Measurements from ENCODE around the gene RPF1. TPM values are rescaled to one million over a fixed set of nuclear protein-coding genes. Genes with fewer than 3 reads are reported as not detected.
"Not testable (repeated sequence)": the region's sequence is repeated elsewhere in the genome, so short reads cannot be mapped to it uniquely, and the experiment has no call there.

The RPF1 gene
- total RNA-seq, 2 donors from 2014 or later: 56.7 to 68.2 TPM

DNA sequence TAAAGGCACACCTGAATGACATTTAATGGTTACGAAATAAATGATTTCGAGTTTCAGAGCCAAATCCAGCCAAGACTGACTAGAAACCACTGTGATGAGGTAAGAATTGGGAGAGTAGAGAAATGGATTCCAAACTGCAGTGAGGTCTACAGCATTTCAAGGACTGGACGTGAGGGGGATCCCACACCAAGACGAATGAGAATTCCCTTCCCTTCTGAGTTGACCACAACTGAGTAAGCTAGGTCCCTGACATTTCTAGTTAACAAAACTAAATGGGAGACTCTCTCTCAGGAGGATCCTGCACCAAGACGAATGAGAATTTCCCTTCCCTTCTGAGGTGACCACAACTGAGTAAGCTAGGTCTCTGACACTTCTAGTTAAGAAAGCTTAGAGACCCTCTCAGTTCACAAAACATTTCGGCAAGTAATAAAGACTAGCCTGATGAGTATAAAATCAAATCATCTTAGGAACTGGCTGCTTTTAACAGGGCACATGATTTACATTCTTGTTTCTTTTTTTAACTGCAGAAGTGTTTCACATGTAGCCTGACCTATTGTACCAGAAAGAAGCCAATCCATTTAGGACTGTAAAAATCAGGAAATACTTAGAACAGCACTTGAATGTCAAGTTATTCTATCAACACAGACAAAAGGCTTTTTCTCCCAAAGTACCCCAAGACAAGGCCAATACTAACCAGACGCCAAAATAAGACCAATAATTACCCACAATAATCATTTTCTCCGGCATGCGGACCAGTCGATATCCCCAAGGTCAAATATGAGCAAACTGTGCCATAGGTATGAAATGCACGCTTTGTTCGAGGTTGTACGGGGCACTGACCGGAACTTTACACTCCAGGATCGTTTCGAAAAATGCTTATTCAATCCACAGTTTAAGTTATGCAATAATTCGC, 25.8 kb downstream of the RPF1 start:
- ATAC-seq (replicated peaks in 1 of 2) (peak in 1 of 2 donors; percentile 3), DNase-seq (peak in 1 of 2 donors; percentile 17)
- Mint-ChIP-seq H3K9me3 (no peaks in the 10 kb centered on the region), H3K4me3 (peak overlapping the region; percentile 95 to 100), H3K27ac (peak overlapping the region; percentile 100), H3K4me1 (ENCODE audit: low read depth) (peaks cover 42% of the 10 kb centered on the region), H3K36me3 (ENCODE audit: insufficient read depth in 2 of 2) (peaks cover 12 to 21% of the 10 kb centered on the region in 2 donors), H3K27me3 (ENCODE audit: low read depth) (no peaks in the 10 kb centered on the region)

DNA sequence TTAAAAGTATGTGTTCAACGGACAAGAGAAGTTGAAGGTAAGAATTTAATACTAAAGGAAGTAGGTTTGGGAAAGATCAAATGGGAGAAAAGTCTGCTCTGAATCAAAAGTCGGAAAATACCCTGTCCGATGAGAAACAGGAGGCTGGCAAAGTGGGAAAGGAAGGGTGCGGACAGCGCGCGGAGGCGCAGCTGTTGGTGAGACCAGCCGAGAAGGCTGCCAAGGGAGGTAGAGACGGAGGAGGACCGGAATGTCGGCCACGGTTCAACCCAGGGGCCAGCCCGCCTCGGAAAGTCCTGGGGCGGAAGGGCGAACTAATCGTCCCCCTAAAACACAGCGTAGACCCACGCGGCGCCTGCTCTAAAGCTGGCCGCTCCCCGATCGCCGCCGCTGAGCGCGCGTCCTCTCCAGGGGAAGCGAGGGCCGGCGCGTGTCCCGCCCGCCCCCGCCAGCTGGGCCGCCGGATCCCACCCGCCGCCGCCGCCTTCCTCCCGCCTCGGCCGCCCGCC, 26.5 kb downstream of the RPF1 start:
- Mint-ChIP-seq H3K27ac (peak overlapping the region; percentile 100), H3K4me3 (peak overlapping the region; percentile 95 to 100), H3K27me3 (ENCODE audit: low read depth) (no peaks in the 10 kb centered on the region), H3K36me3 (ENCODE audit: insufficient read depth in 2 of 2) (peaks cover 12 to 17% of the 10 kb centered on the region in 2 donors), H3K4me1 (ENCODE audit: low read depth) (peaks cover 37% of the 10 kb centered on the region), H3K9me3 (no peaks in the 10 kb centered on the region)
- peak; percentile 45 to 49 for ATAC-seq (replicated peaks in 1 of 2)
- no peak for DNase-seq

DNA sequence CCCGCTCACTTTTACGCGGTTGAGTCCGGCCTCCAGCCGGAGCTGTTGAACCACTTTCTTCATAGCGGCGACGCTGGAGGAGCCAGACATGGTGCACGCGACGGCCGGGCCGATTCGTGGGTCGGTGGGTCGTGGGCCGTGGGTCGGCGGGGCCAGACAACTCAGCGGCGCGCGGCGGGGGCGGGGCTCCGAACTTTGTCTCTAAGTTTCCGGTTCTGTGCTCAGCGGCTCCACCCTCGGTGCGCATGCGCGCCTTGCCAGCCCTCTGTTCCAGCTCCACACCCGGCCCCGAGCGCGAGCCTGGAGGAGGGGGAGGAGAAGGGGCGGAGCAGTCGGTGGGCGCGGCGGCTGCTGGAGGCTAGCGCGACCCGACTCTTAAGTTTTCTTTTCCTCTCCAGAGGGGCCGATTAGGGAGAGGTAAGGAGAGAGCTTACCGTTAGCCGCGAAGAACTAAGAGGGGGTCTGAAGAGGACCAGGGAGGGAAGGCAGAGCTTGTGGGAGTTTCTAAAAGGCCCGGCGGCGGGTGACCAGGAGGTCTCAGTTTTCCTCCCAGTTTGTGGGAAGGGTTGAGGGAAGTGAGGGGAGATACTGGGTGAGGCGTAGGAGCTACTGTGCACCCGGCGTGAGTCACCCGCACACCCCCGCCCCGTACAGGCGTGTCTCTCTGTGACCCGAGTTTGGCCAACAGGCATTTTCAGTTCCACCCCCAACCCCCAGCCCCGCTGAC, 27.1 kb downstream of the RPF1 start, which contains the start of the genes GNG5 and SPATA1:
TSS of gene GNG5 (minus strand) at position 580 of the 727 bp plus-strand sequence. CDS start at position 90, 490 bp downstream.
TSS of gene SPATA1 (plus strand) at position 385 of the 727 bp plus-strand sequence. CDS start 9,974 bp downstream, outside the sequence.
- peaks cover 11 to 15% of the 10 kb centered on the region in 2 donors for H3K36me3 Mint-ChIP-seq (ENCODE audit: insufficient read depth in 2 of 2)
- no peaks in the 10 kb centered on the region for H3K9me3 Mint-ChIP-seq
- peak within 1 kb of the TSS; percentile 100 for H3K27ac Mint-ChIP-seq
- peaks cover 31% of the 10 kb centered on the region for H3K4me1 Mint-ChIP-seq (ENCODE audit: low read depth)
- ATAC-seq (replicated peaks in 1 of 2): peak; percentile 90
- DNase-seq: peak; percentile 98
- H3K4me3 Mint-ChIP-seq: peak within 1 kb of the TSS; percentile 95 to 100
- no peaks in the 10 kb centered on the region for H3K27me3 Mint-ChIP-seq (ENCODE audit: low read depth)

DNA sequence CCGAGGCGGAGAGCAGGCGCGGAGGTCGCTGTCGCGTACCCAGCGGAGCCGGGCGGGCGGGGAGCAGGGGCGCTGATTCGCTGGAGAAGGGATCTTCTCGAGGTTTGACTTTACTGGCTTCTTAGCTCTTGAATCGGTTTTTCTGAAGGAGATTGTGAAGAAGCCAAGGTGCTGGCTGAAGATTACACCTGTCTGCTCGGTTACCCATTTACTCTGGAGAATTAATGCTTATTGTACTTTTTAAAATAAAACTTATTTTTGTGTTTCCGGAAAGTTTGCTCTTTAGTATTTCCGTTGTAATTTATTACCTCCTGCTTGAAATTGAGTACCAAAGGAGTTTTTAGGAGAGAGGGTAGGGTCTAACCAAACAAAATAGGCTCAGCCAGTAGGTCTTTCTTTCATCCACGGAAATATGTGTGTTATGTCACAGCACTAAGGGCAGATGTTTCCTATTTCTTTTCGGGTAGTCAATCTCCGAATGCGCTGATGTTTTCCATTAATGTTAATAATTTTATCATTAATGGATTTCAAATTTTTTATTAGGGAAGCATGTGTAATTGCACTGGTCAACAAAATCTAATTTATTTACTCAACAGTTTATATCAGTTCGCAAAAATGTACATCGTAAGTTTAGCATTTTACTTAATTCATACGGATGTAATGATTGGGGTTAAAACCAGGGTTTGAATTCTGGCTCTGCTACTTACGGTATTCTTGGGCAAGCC, 27.8 kb downstream of the RPF1 start:
- ATAC-seq (replicated peaks in 1 of 2) (no peak), DNase-seq (no peak)
- Mint-ChIP-seq H3K36me3 (ENCODE audit: insufficient read depth in 2 of 2) (peaks cover 10 to 12% of the 10 kb centered on the region in 2 donors), H3K27me3 (ENCODE audit: low read depth) (no peaks in the 10 kb centered on the region), H3K4me1 (ENCODE audit: low read depth) (peaks cover 24% of the 10 kb centered on the region), H3K27ac (peak overlapping the region; percentile 94), H3K4me3 (peak overlapping the region; percentile 88 to 95), H3K9me3 (no peaks in the 10 kb centered on the region)

DNA sequence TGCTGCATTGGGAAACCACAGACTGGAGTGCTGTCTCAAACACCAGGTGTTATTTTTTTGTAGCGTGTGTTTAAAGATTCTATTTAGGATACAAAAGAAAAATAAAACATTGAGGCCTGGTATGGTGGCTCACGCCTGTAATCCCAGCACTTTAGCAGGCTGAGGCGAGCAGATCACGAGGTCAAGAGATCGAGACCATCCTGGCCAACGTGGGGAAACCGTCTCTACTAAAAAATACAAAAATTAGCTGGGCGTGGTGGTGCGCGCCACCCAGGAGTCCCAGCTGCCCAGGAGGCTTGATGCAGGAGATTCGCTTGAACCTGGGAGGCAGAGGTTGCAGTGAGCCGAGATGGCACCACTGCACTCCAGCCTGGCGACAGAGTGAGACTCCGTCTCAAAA, 28.8 kb downstream of the RPF1 start:
- H3K9me3 Mint-ChIP-seq; DNase-seq; H3K27ac Mint-ChIP-seq; ATAC-seq (replicated peaks in 1 of 2); H3K27me3 Mint-ChIP-seq (ENCODE audit: low read depth); H3K4me3 Mint-ChIP-seq: not testable (repeated sequence)
- H3K36me3 Mint-ChIP-seq (ENCODE audit: insufficient read depth in 2 of 2): peaks cover 10 to 12% of the 10 kb centered on the region in 2 donors
- H3K4me1 Mint-ChIP-seq (ENCODE audit: low read depth): peaks cover 19% of the 10 kb centered on the region

DNA sequence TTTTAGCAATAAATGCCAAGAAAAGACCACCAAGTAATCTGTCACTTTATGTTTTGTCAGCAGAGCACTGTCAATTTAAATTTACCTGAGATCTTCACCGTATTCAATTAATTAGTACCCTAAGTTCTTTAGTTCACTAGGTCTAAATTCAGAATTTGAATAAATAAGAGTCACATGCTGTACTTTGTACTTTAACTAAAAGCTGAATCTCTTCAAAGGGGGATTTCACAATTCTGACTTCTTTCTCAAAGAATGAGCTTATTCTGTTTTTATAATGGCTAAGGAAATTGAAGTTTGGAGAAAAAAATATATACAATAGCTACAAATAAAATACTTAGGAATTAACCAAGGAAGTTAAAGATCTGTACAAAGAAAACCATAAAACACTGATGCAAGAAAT, 29.4 kb downstream of the RPF1 start:
- Mint-ChIP-seq H3K27ac (peak overlapping the region; percentile 23), H3K9me3 (no peaks in the 10 kb centered on the region), H3K27me3 (ENCODE audit: low read depth) (no peaks in the 10 kb centered on the region), H3K4me3 (peak overlapping the region in 1 of 2 donors; percentile 16), H3K36me3 (ENCODE audit: insufficient read depth in 2 of 2) (peaks cover 10 to 12% of the 10 kb centered on the region in 2 donors), H3K4me1 (ENCODE audit: low read depth) (peaks cover 14% of the 10 kb centered on the region)
- DNase-seq (no peak), ATAC-seq (replicated peaks in 1 of 2) (no peak)

DNA sequence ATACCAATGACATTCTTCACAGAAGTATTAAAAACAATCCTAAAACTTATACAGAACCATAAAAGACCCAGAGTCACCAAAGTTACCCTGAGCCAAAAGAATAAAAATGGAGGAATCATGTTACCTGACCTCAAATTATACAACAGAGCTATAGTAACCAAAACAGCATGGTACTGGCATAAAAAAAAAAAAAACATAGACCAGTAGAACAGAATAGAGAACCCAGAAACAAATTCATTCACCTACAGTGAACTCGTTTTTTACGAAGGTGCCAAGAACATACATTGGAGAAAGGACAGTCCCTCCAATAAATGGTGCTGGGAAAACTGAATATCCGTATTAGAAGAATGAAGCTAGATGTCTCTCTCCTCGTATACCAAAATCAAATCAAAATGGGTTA, 30.0 kb downstream of the RPF1 start:
- H3K4me3 Mint-ChIP-seq: no peak overlapping the region
- no peak for ATAC-seq (replicated peaks in 1 of 2)
- no peak overlapping the region for H3K27ac Mint-ChIP-seq
- no peaks in the 10 kb centered on the region for H3K27me3 Mint-ChIP-seq (ENCODE audit: low read depth)
- peaks cover 13% of the 10 kb centered on the region for H3K4me1 Mint-ChIP-seq (ENCODE audit: low read depth)
- no peak for DNase-seq
- peaks cover 10 to 12% of the 10 kb centered on the region in 2 donors for H3K36me3 Mint-ChIP-seq (ENCODE audit: insufficient read depth in 2 of 2)
- H3K9me3 Mint-ChIP-seq: no peaks in the 10 kb centered on the region

DNA sequence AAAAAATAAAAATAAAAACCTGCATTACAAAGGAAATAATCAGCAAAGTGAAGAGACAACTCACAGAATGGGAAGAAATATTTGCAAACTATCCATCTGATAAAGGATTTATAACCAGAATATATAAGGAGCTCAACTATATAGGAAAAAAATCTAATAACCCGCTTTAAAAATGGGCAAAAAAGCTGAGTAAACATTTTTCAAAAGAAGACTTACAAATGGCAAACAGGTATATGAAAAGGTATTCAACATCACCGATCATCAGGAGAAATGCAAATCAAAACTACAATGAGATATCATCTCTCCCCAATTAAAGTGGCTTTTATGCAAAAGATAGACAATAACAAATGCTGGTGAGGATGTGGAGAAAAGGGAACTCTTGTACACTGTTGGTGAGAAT, 31.1 kb downstream of the RPF1 start:
- ATAC-seq (replicated peaks in 1 of 2): no peak
- Mint-ChIP-seq H3K4me3 (no peak overlapping the region), H3K36me3 (ENCODE audit: insufficient read depth in 2 of 2) (peaks cover 7 to 9% of the 10 kb centered on the region in 2 donors), H3K4me1 (ENCODE audit: low read depth) (peaks cover 1% of the 10 kb centered on the region), H3K27me3 (ENCODE audit: low read depth) (no peaks in the 10 kb centered on the region), H3K9me3 (no peaks in the 10 kb centered on the region), H3K27ac (no peak overlapping the region)
- no peak for DNase-seq

DNA sequence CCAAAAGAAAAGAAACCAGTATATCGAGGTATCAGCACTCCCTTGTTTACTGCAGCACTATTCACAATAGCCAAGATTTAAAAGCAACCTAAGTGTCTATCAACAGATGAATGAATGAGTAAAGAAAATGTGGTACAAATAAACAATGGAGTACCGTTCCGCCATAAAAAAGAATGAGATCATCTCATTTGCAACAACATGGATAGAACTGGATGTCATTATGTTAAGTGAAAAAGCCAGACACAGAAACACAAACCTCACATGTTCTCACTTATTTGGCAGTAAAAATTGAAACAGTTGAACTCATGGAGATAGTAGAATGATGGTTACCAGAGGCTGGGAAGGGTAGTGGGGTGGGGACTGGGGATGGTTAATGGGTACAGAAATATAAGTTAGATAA, 31.6 kb downstream of the RPF1 start:
- peaks cover 4% of the 10 kb centered on the region in 2 donors for H3K36me3 Mint-ChIP-seq (ENCODE audit: insufficient read depth in 2 of 2)
- H3K4me1 Mint-ChIP-seq (ENCODE audit: low read depth): no peaks in the 10 kb centered on the region
- no peaks in the 10 kb centered on the region for H3K9me3 Mint-ChIP-seq
- H3K4me3 Mint-ChIP-seq: no peak overlapping the region
- no peak overlapping the region for H3K27ac Mint-ChIP-seq
- ATAC-seq (replicated peaks in 1 of 2) (no peak), DNase-seq (no peak)
- no peaks in the 10 kb centered on the region for H3K27me3 Mint-ChIP-seq (ENCODE audit: low read depth)

DNA sequence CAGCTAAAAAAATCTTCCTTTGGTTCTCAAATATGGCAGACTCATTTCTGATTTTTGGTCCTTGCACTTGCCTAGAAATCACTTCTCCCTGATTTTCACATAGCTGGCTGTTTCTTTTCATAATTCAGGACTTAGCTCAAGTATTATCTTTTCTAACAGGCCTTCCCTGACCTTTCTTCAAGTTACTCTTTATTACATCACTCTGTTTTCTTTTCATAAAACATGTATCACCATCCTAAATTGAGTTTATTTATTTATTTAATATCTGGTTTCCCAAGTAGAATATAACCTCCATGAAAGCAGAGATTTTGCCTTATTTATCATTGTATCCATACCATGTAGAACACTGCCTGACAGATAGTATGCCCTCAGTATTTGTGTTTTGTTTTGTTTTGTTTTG, 45.5 kb downstream of the RPF1 start:
- Mint-ChIP-seq H3K27me3 (ENCODE audit: low read depth) (no peaks in the 10 kb centered on the region), H3K4me1 (ENCODE audit: low read depth) (no peaks in the 10 kb centered on the region), H3K27ac (no peak overlapping the region), H3K9me3 (peaks cover 0 to 2% of the 10 kb centered on the region in 2 donors), H3K36me3 (ENCODE audit: insufficient read depth in 2 of 2) (no peaks in the 10 kb centered on the region), H3K4me3 (no peak overlapping the region)
- no peak for ATAC-seq (replicated peaks in 1 of 2)
- DNase-seq: no peak

DNA sequence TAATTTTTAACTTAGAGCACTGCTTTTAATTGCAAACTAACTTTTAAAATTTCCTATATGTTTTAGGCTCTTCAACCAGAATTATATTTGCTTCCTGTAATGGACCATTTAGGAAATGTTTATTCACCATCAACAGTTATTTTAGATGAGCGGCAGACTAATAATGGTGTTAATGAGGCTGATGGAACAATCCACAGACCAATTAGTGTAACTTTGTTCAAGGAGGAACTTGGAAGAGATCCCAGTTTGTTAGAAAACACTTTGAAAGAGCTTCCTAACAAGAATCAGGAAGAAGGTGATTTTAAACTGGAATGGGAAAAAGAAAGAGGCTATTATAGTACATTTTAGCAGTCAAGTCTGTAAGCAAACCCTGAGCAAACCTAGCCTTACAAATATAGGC, 46.7 kb downstream of the RPF1 start:
- no peak overlapping the region for H3K27ac Mint-ChIP-seq
- no peaks in the 10 kb centered on the region for H3K36me3 Mint-ChIP-seq (ENCODE audit: insufficient read depth in 2 of 2)
- H3K27me3 Mint-ChIP-seq (ENCODE audit: low read depth): no peaks in the 10 kb centered on the region
- H3K4me1 Mint-ChIP-seq (ENCODE audit: low read depth): no peaks in the 10 kb centered on the region
- ATAC-seq (replicated peaks in 1 of 2): no peak
- DNase-seq: no peak
- H3K9me3 Mint-ChIP-seq: peaks cover 0 to 2% of the 10 kb centered on the region in 2 donors
- H3K4me3 Mint-ChIP-seq: no peak overlapping the region

DNA sequence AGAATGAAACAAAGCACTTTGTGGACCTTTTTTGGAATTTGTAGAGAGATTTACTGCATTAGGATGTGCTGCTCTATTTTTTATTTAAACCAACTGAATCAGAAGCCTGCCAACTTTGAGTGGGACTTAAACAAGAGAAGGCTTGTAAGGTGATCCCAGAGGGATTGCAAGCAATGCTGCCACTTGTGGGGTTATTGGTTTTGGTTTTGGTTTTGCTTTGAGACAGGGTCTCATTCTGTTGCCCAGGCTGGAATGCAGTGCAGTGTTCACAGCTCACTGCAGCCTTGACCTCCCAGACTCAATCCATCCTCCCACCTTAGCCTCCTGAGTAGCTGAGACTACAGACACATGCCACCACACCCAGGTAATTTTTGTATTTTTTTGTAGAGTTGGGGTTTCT, 59.5 kb downstream of the RPF1 start:
- Mint-ChIP-seq H3K27me3 (ENCODE audit: low read depth) (no peaks in the 10 kb centered on the region), H3K4me3 (peak overlapping the region in 1 of 2 donors; percentile 5), H3K36me3 (ENCODE audit: insufficient read depth in 2 of 2) (peaks cover 0 to 2% of the 10 kb centered on the region in 2 donors), H3K27ac (no peak overlapping the region), H3K9me3 (no peaks in the 10 kb centered on the region), H3K4me1 (ENCODE audit: low read depth) (peaks cover 14% of the 10 kb centered on the region)
- ATAC-seq (replicated peaks in 1 of 2) (no peak), DNase-seq (no peak)
